Cardiac fibroblast (primary cell): ENCODE results near the gene UNC5A.

Experiments
- DNase-seq, 2 donors: peaks; one replicate each; pipeline versions ENCODE4 v3.0.0 to v3.0.0-alpha.2; 2010; ENCODE audit warnings: low read depth in 2 of 2
- H3K4me3 ChIP-seq, 2 donors: replicated peaks in 1 of 2; 1 replicate in 1 of 2; 2 replicates in 1 of 2; pipeline ENCODE4 v1.5.1; 2011; ENCODE audit warnings: low read depth in 2 of 2, low read length in 2 of 2, mild to moderate bottlenecking in 2 of 2, moderate library complexity in 1 of 2
- CTCF ChIP-seq: IDR thresholded peaks from one replicate; pipeline ENCODE4 v1.5.1; 2011; ENCODE audit warnings: low read depth, mild to moderate bottlenecking, low read length, inconsistent platforms

UNC5A gene

GRCh38 chr5:176810081-176810597, at the start of gene UNC5A:
Gene UNC5A, plus strand, starts transcription at chr5:176810559. Its CDS starts 192 bp downstream, at chr5:176810751.
- peak; percentile 44 to 50 for DNase-seq
- peak within 1 kb of the TSS; percentile 15 to 21 for H3K4me3 ChIP-seq
- no peak for TF ChIP-seq CTCF

GRCh38 chr5:176761755-176762154, 48.6 kb upstream of the UNC5A start:
- TF ChIP-seq CTCF: no peak
- no peak overlapping the region for H3K4me3 ChIP-seq
- no peak for DNase-seq

- no peak for TF ChIP-seq CTCF
- no peak for DNase-seq
- H3K4me3 ChIP-seq: no peak overlapping the region
Observed at GRCh38 chr5:176762489-176762888, 47.9 kb upstream of the UNC5A start.

GRCh38 chr5:176765687-176766086, 44.7 kb upstream of the UNC5A start:
- H3K4me3 ChIP-seq: no peak overlapping the region
- DNase-seq: no peak
- no peak for TF ChIP-seq CTCF

- no peak for DNase-seq
- no peak overlapping the region for H3K4me3 ChIP-seq
- TF ChIP-seq CTCF: no peak
Observed at GRCh38 chr5:176768174-176768970, 42.0 kb upstream of the UNC5A start.

GRCh38 chr5:176769911-176770310, 40.4 kb upstream of the UNC5A start:
- no peak for DNase-seq
- H3K4me3 ChIP-seq: no peak overlapping the region
- no peak for TF ChIP-seq CTCF
